Head of caudate nucleus (tissue), 42 donors: ENCODE results near the gene C4orf50.
A peak's percentile ranks its signal among the peaks of the same experiment; 100 is the strongest.
"Not testable (repeated sequence)": the region's sequence is repeated elsewhere in the genome, so short reads cannot be mapped to it uniquely, and the experiment has no call there.

Experiments used
- DNase-seq, 42 donors: peaks; one replicate each; pipeline versions ENCODE4 v3.0.0 to v3.0.0-alpha.2; 2020 to 2021; ENCODE audit warnings: mixed read lengths in 7 of 42
- intact Hi-C: fragments of 100-400 bp; cut with DNase I; formaldehyde crosslinking; loops from one replicate; pipeline ENCODE4 v1.15.0; 2022

C4orf50 gene

DNA sequence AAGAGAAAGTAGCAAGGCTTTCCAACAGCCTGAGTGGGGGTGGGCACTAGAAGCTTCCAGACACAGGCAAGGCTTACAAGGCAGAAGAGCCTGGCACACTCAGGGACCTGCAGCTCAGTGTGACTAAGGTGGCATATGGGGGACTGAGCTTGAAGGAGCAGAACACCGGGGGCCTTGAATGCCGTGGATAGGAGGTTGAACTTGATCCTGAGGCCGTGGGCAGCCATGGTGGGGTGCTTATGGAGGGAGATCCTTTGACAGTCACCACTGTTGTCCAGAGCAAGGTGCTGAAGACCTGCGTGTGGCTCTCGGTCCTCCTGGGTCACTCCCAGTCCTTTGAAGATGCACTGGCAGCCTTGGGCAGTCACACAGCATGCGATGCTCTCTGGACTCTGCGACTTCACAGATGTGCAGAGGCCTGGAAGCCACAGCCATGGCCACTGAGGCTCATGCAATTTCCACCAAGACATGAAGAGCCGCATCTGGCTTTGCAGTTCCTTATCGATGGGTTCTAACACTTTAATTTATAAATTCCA, 18.3 kb downstream of the C4orf50 start:
- peak in 11 of 42 donors; percentile 1 to 31 (median 12) for DNase-seq
- intact Hi-C loops, result loop anchor here (5.0 kb wide), 1 partner anchor 327 kb away; no protein-coding TSS in a partner anchor

DNA sequence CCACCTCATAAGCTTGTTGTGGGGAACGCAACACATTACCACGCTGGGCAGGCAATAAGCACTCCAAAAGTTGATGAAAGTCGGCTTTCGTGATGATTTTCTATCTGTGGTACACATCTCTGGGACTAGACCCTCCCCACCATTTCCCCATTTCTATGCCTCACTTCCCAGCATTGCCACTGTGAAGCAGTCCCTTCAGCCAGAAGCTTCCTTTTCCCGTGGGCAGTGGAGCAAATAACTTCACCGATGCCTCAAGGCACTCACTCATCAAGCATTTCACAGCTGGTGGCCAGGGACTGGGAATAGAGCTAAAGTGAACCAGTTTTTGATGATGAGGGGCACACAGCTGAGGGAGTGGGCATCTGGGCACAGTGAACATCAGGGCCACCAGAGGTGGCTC, 18.9 kb downstream of the C4orf50 start:
- peak in 7 of 42 donors; percentile 1 to 22 (median 5) for DNase-seq
- intact Hi-C loops, result loop anchor here (5.0 kb wide), 1 partner anchor 328 kb away; no protein-coding TSS in a partner anchor

DNA sequence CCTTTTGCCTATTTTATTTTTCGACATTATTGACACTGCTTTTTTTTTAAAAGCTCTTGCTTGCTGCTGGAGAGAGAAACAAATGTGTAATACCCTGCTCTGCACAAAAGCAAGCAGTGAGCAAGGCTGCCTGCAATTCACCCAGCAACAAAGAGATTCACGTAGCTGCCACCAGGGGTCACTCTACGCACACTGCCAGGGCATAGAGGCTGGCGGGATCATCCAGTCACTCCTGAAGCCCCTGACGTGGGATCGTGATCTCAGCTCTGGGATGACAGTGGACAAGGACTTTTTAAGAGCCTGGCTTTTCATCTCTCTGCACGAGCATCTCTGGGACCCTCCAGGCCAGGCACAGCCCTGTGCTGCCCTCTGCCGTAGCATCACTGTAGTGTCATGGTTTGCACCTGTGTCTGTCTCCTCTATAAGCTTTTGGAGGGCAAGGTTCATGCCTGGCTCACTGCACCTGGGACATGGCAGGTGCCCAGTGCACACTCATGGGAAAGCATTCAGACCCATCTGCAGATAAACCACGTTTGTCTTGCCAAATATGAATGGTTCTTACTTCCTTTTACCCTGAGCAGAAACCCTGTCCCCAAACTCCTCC, 19.8 kb downstream of the C4orf50 start:
- DNase-seq, result peak; percentile 51 to 89 (median 75)
- intact Hi-C loops, result loop anchor here (5.0 kb wide), 1 partner anchor 329 kb away; no protein-coding TSS in a partner anchor

DNA sequence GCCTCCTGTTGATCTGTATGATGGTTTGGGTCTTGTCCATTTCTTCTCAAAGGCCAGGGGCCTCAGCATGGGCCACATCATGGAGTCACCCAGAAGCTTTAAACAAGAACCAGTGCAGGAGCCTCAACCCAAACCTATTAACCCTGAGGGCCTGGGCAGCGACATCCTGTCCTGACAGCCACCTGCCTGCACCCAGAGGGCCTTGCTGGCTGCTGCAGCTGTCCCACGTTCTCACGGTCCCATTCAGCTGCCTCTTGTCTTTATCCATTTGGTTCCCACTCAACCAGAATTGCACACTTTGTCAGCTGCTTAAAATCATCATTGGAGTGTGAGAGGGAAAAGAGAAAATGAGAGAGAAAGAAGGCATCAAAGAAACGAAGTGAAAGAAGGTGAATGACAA, 21.6 kb downstream of the C4orf50 start:
- intact Hi-C loops, result loop anchor here (5.0 kb wide), 1 partner anchor 331 kb away; no protein-coding TSS in a partner anchor
- peak in 12 of 42 donors; percentile 0 to 27 (median 10) for DNase-seq

DNA sequence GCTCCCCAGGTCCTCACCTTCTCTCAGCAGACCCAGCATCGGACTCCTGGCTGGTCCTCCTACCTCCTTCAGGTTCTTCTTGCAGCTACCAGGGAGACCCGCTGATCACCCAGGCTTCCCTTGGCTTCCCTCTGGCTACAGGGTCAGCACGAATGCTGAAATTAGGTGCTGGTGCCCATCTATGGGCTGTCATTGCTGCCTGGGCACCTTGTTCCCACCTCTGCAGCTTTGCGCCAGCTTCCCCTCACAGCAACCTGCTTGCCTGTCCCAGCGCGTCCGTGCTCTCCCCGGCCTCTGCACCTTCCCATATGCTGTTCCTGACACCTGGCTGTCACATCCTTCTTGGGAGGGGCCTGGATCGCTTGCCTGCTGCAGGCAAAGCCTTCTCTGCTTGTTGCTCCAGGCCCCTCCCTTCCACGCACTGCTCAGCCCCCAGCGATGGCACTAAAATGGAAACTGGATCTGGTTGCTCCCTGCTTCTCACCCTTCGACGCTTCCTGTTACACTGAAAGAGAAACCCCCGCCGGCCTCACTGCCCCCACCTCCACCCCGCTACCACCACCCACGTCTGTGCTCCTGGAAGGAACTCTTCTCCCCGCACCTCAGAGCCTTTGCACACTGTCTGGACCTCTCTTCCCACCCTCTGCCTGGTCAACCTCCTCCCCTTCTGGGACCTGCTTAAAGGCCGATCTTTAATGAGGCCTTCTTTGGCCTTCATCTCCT, 22.2 kb downstream of the C4orf50 start:
- intact Hi-C loops, result loop anchor here (5.0 kb wide), 1 partner anchor 331 kb away; no protein-coding TSS in a partner anchor
- peak in 16 of 42 donors; percentile 7 to 40 (median 25) for DNase-seq

DNA sequence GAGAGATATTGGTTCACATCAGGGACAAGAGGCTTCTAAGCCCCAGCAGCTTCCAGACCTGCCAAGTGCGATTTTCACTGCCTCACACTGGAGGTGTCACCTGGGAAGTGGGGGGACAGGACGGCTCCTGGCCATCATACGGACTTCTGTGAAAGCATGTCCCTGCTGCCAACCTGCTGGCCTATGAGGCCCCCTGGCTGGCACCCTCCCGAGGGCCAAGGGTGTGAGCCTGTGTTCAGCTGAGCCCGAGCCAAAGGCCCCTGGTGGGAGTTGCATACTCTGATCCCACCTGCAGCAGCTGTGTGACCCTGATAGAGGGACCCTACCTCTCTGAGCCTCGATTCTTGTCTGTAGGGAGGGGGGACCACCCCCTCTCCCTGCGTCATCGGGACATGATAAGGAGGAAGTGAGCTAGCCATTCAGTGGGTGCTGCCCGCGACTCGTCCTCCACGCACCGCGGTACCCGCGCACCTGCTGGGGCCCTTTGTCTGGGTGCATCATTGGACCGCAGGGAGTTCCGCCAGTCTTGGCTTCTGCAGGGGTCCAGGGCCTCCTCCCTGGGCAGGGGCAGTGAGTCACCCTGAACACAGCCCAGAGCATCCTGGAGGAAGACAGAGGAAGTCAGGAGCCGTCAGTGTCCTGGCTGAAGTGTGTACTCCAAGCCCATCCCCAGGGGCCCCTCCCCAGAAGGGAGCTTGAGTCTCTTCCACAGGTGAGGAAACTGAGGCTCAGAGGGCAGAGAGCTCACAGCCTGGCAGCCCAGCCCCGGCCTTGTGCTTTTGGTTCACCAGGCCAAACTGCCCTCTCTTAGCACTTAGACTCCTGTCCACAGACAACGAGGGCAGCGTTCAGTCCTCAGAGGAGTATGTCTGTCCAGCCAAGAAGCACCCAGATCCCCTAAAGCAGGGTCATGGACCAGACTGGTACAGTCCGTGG, 24.1 kb downstream of the C4orf50 start:
- intact Hi-C loops, result no loop called here
- DNase-seq, result peak in 13 of 42 donors; percentile 2 to 37 (median 11)

DNA sequence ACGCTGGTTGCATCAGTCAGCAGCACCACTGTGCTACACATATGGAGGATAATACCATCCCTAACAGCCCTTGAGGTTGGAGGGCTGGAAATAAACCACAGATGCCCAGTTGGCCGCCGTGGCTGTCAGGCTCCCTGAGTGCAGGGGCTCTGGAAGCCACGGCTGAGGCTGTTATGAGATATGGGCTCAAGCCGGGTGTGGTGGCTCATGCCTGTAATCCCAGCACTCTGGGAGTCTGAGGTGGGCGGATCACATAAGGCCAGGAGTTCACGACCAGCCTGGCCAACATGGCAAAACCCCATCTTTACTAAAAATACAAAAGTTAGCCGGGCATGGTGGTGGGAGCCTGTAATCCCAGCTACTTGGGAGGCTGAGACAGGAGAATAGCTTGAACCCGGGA, 24.9 kb downstream of the C4orf50 start:
- intact Hi-C loops, result not testable (repeated sequence)
- DNase-seq, result peak in 10 of 42 donors; percentile 2 to 16 (median 4)

DNA sequence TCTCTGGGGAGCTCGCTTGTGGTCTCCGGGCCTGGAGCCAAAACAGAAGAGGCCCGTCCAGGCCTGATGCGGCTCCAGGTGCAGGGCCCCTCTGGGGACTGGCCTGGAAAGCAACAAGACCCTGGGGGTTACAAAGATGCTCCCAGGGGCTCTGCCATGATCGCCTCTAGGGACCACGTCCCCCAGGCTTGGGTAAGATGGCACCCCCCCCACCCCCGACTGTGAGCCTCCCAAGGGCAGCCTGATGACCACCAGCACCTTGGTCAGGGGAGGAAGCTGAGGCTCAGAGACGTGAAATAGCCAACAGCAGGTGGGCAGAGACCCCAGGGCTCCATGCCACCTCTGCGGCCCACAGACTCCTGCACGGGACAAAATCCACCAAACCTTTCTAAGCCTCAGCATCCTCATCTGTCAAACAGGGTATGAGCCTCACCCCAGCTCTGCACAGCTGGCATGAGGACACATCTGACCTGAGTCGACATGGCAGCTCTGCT, 25.4 kb downstream of the C4orf50 start:
- DNase-seq, result peak in 8 of 42 donors; percentile 0 to 12 (median 7)

DNA sequence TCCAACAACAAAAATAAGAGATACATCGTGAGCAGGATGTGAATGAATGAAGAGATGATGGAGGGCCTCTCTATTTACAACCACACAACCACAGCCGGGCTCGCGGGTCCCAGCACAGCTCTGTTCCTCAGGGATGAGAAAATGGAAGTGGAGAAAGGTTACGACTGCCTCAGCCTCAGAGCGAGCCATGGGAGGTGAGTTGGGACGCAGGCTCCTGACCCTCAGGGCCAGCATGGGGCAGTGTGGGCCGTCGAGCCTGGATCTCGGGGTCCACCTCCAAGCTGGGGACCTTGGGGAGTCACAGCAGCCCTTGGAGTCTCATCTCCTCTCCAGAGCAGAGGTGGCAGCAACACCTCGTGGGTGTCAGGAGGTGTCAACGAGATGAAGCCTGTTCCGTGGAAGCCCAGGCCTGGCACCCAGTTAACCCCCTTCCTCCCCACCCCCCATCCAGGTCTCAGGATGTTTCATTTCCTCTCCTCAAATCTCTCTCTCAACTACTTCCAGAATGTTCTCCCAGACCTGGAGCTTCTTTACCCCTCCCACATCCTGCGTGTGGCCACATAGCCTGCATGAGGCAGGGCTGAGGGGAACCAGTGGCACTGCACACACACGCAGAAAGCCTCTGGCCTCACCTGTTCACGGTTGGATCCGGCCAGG, 25.9 kb downstream of the C4orf50 start:
- peak in 8 of 42 donors; percentile 3 to 24 (median 15) for DNase-seq
- intact Hi-C loops, result no loop called here

More for the DNA sequence above, 25.4 kb downstream of the C4orf50 start:
- intact Hi-C loops, result no loop called here

DNA sequence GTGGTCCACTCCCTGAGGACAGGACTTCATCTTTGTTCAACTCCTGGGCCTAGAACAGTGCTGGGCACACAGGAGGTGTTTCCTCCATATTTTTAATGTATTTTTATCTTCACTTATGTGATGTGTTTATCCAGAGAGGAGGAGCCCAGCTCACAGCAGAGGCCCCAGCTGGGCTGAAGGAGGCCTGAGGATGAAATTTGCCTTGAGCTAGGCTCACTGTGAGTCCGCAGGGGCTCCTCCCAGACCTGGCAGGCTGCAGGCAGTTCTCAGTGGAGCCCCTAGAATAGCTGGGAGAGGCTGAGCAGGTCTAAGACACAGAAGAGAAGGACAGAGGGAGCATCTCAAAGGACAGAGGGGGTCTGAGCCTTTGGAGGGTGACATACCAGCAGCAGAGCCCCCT, 26.8 kb downstream of the C4orf50 start:
- peak in 2 of 42 donors; percentile 5 to 11 for DNase-seq
- intact Hi-C loops, result no loop called here

DNA sequence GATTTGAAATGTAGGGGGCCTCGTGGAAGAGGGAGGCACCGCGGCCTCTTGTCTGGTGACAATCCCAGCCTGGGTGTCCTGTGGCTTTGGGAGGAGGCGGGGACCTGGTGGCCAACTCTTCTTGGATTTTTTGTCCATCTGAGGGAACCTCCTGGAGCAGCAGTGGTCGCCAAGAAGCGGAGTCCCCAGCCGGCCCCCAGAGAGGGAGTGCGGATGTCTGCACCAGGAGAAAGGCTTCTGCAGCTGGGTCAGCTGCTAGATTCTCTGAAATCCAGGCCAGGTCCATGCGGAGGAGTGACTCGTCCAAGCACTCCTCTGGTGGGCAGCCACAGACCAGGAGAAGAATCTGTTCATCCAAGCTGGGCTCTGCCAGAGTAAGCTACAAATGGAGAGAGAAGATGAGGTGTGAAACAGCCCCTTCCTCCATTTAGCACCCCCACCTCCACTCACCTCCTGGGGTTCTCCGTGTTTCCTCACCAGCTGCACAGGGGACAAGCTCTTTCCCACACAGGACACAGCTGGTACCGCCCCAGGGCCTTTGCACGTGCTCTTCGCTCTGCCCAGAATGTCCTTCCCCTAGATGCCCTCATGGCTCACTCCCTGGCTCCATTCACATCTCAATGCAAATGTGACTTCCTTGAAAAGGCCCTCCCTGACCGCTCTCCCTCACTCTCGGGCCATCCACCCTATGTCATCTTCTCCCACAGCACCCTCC, 27.6 kb downstream of the C4orf50 start:
- peak in 9 of 42 donors; percentile 1 to 22 (median 11) for DNase-seq
- intact Hi-C loops, result no loop called here

DNA sequence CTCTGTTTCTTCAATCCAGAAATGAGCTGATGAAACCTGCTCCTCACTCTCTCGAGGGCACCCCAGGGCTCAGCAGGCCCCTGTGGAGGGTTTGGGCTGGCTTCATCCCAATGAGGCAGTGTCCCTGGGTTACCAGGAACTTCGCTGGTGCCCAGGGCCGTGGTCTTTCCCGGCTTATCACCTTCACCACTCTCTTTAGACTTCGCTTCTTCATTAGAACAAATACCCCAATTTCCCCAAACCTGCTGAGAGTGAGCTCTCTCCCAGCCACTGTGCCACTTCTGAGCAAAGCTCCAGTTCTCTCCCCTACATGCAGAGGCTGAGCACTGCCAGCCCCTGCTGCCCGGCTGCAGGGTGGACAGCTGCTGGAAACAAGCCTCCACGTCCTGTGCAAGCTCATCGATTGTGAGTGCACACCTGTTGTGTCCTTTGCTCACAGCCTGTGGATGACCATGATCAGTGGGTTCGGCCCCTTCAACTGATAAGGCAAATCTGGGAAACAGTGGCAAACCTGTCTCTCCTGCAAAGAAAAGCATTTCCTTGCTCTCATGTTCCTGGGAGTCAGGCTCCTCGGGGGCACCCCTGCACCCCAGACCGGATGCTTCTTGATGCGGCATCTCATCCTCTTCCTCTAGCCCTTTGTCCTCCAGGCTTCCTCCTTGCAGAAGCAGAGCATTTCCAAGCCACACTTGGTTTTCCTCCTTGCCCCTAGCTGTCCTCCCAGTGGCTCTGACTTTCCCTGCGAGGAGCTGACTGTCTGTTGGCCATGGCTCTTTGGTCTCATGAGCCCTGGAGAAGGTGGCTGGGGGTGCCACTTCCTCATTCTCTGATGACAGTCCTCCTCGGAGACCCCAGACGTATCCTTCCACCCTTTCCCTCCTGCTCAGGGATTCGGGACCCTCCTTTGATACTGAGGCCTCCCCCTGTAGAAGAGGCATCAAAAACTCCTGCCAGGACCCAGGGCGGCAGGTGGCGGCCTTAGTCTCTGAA, 28.7 kb downstream of the C4orf50 start:
- peak in 9 of 42 donors; percentile 1 to 28 (median 7) for DNase-seq
- intact Hi-C loops, result no loop called here

DNA sequence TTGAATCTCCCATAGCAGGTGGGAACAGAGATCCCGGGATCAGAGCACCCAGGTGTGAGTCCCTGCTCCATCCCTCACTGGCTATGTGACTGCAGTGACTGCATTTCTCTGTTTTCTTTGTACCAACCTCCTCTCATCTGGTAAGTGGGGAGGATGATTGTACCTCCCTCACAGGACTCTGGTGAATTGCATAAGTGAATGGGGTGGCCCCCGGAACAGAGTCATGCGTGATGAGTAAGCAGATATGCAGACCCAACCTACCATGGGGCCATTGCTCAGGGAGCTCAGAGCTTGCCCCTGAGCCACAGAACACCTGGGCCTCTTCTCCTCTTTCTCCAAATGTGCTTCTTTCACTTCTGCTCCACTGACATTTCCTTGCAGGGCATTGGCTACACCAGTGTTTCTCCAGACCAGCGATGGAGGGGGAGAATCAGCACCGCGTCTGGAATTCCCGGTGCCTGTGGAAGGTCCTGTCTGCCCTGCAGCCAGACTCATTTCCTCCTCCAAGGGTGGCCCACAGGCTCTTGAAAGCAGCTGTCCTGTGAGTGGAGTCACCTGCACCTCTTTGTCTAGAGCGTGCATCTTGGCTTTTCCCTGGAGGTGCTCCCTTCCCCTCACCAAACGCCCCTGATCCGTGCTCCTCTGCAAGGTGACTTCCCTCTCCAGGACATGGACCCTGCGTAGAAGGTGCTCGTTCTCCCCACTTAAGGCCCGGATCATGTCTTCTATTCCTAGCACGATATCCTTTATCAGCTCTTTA, 30.0 kb downstream of the C4orf50 start:
- intact Hi-C loops, result no loop called here
- peak in 19 of 42 donors; percentile 6 to 63 (median 33) for DNase-seq

DNA sequence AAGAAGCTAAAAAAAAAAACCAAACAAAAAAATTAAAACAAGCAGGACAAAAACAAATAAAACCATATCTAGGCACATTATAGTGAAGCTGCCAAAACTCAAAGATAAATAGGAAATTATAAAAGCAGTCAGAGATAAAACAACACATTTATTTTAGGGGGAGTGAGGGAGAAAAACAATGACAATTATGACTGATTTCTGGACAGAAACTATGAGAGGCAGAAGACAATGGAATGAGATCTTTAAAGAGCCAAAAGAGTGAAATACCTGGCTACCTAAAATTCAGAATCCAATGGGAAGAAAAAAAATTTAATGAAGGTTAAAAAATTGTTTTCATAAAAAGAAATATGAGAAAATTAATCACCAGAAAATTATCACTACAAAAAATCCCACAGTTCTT, 33.4 kb downstream of the C4orf50 start:
- intact Hi-C loops, result no loop called here
- no peak for DNase-seq

DNA sequence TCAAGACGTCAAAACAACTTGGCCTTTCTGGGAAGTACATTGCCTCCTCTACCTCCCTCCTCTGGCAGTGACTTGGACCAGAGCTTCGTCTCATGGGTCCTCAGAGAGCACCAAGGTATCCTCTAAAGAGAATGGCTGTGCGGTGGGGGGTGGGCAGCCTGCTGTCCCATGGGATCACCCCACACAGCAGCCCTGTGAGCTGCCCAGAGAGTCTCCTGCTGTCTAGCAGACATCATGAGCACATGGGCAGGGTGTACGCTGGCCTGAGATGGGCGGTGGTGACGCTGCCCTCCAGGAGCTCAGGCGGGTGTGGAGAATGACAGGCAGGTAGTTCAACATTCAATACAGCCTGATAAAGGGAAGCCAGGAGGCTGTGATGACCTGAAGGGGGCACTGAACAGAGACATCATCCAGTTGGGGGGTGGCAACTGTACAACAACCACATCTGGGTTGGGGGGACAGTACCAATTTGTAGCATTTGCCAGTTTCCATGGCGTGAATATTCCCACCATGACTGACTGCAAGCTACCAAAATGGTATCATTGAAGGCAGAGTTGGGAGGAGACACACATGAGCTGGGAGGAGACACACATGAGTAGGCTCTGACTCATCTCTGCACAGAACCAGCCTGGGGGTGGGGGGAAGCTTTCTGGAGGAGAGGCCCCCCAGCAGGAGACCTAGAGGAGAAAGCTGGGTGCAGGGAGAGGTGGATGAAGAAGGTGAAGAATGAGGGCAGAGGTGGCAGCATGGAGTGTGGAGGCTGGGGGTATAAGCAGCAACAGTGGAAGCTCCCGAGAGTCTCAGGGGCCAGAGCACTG, 35.9 kb downstream of the C4orf50 start:
- intact Hi-C loops, result no loop called here
- DNase-seq, result peak in 25 of 42 donors; percentile 16 to 72 (median 41)
